Hematopoietic multipotent progenitor cell (in vitro differentiated cells): Measurements from ENCODE around the gene AKTIP. TPM values are rescaled to one million over a fixed set of nuclear protein-coding genes. Genes with fewer than 3 reads are reported as not detected.
A peak's percentile ranks its signal among the peaks of the same experiment; 100 is the strongest.
"Not testable (repeated sequence)": the region's sequence is repeated elsewhere in the genome, so short reads cannot be mapped to it uniquely, and the experiment has no call there.

Experiments
- DNase-seq, 3 donors: peaks; one replicate each; pipeline ENCODE4 v3.0.0-alpha.2; 2011 to 2015; ENCODE audit warnings: low read depth in 2 of 3, low spot score in 2 of 3
- total RNA-seq: library from RNA; depleted of rRNA; stranded (reverse); fragments of >200 nt; gene quantifications from one replicate; pipeline ENCODE4 v1.2.3, GENCODE V29; 2012

AKTIP gene
- 6.2 TPM for total RNA-seq

DNA sequence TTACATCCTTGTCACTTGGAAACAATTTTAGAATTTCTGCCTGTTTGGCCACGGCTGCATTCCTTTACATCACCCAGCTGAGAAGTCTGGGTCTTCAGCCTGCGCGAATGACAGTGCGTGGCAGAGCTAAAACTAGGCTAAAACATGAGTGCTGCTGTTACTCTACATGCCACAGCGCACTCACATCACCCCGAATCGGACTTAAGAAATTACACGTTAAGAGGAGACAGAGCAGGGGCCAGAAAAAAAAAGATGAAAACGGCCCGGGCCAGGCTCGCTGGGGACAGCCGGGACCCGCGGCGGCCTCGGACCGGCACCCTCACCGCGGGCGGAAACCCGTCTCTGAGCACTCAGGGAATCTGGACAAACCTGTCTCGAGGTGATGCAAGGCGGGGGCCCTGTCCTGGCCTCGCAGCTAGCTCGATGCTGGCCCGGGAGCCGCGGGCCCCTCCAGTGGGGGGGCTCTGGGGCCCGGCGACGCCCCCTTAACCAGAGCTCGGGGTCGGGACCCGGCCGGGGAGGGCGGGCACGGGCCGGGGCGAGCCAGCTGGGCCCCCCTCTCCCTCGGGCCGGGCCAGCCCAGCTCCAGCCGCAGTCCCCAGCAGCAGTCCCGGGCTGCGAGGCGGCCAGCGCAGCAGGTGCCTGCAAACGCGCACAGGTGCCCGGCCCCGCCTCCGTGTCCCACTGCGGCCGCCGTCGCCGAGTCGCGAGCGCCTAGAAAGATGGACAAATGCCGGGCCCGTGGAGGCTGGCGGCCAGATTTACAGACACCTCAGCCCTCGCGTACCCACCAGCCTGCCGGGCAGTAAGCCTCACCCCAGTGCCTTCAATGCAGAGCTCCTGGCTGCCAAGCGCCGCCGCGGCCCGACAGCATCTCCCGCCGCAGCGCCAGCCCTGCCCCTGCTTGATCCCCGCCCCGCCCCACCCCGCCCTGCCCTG is at the start of gene AKTIP:
AKTIP (minus strand) TSS at position 879 of the 939 bp plus-strand sequence. CDS start 2,950 bp downstream, outside the sequence.
- DNase-seq = peak in 1 of 3 donors; percentile 41

- DNase-seq = peak; percentile 24 to 83 (median 63)
Measured at GRCh38 chr16:53549970-53550690, 47.1 kb upstream of the AKTIP start.

- DNase-seq = no peak
Measured at GRCh38 chr16:53546988-53547391, 44.0 kb upstream of the AKTIP start.

DNA sequence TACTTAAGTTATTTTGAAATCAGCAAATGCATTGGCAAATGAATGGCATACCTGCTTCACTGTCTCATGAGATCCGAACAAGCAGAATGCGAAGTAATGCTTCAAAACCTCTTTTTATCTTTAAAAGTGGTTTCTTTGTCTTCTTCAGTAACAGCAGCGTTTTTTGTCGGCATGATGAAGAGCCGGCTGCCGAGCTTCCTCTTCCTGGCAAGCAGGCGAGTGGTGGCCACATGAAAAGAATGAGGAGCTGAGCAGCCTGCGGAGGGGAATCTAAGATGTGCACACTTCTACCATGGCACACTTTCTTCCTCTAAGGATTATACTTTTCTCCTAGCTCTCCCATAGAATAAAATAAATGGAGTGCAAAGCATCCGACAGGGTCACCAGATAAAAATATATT is 42.4 kb upstream of the AKTIP start:
- peak; percentile 16 to 63 (median 18) for DNase-seq

- no peak for DNase-seq
Measured at GRCh38 chr16:53542283-53542682, 39.3 kb upstream of the AKTIP start.

DNA sequence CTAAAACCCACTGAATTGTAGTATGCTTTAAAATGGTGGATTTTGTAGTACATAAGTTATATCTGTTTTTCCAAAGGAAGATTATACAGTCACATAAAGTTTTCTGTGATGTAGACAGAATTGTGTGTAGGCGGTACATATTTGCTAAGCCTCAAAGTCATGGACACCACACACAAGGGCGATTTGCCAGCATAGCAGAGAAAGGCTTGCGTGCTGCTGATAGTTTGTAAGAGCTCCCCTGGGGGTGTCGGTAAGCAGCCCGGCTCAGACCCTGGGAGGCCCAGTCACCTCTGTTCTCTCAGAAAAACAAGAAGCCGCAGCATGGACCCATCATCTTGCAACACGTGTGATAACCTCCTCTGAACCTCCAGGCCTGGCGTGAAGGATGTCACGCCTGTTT is 38.3 kb upstream of the AKTIP start:
- DNase-seq = no peak

GRCh38 chr16:53539759-53540718 is 37.0 kb upstream of the AKTIP start:
- not testable (repeated sequence) for DNase-seq

DNA sequence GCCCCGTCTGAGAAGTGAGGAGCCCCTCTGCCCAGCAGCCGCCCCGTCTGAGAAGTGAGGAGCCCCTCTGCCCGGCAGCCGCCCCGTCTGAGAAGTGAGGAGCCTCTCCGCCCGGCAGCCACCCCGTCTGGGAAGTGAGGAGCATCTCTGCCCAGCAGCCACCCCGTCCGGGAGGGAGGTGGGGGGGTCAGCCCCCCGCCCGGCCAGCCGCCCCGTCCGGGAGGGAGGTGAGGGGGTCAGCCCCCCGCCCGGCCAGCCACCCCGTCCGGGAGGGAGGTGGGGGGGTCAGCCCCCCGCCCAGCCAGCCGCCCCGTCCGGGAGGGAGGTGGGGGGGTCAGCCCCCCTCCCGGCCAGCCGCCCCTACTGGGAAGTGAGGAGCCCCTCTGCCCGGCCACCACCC is 36.3 kb upstream of the AKTIP start:
- not testable (repeated sequence) for DNase-seq

- no peak for DNase-seq
Measured at GRCh38 chr16:53537626-53538025, 34.6 kb upstream of the AKTIP start.

GRCh38 chr16:53534206-53534605 is 31.2 kb upstream of the AKTIP start:
- no peak for DNase-seq

DNA sequence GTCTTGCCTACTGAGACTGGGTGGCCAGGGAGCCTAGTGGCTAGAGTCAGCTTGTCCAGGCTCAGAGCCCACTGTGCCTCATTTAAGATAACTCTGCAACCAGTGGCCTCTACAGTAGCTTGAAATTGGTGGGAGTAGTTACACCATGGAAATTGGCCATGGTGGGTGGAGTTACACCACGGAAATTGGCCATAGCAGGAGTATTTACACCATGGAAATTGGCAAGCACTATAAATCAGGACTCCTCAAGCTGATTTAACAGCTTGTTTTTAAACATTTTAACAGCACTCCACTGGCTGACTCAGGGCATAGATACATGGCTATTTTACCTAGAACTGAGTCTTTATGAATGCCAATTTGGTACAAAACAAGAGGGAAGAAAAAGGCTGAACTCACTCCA is 27.7 kb upstream of the AKTIP start:
- no peak for DNase-seq

DNA sequence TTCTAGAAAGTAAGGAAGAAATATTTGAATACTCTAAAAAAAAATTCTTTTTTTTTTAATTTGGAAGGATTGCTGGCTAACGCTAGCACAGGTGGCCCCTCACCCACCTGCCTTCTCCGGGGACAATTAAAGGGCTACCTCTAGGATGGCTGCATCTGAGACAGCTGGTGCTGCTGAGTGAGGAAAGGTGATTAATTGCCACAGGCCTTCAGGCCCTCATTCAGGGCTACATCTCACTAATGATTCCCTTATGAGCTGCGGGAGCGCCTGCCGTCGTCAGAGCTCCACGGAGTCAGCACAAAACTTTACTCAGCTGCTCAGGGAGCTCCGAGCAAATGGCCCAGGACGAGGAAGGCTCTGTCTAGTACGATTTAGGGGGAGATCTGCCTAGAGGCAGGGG is 27.0 kb upstream of the AKTIP start:
- DNase-seq = no peak

GRCh38 chr16:53529513-53529912 is 26.5 kb upstream of the AKTIP start:
- no peak for DNase-seq

GRCh38 chr16:53528797-53529196 is 25.8 kb upstream of the AKTIP start:
- DNase-seq = no peak

DNA sequence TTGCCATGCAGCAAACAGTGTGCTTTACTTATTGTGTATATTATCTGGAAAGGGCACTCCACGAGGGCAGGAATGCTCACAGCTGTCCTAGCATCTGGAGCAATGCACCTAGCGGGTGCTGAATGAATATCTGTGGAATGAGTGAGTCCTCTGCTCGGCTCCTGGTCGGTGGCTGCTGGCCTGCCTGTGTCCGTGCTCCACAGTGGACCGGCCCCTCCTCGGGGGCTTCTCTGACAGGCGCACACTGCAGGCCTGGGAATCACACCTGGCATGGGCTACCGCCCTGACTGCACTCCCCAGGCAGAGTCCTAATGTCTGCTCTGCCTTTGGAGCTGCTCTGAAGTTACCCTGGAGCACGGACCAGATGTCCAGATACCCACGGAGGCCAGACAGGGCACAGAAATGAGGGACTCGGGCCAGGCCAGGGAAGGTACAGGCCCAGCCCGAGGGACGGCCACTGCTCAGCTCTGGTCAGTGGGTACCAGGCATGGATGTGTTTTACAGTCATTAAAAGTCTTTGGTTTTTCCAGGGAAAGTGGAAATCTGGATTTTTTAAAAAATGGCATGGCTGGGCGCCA is 21.1 kb upstream of the AKTIP start:
- DNase-seq = no peak

DNA sequence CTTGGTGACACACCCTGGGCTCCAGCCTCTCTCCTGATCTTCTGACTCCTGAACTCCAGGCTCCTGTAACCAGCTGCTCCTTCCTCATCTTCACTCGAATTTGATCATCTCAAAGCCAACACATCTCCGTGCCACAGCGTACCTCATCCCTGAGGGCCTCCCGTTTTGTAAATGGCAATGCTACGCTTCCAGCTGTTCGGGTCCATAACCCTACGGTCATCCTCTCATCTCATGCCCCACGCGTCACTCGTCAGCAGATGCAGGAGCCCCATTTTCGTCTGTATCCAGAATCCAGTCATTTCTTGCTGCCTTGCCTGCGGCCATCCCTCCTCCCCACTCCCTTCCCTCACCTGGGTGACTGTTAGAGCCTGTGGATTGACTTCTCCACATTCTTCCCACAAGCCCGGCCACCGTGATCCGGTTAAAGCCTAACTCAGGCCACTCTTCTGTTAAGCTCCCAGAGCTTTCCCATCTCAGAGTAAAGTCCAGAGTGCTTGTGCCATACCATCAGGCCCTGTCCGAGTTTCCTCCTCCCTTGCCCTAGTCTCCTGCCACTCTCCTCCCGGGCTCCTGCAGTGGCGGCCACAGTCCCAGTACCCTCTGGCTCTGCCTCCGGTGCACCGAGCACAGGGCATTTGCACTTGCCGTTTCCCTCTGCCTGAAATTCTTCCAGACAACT is 20.3 kb upstream of the AKTIP start:
- no peak for DNase-seq

- no peak for DNase-seq
Measured at GRCh38 chr16:53519417-53520091, 16.5 kb upstream of the AKTIP start.

GRCh38 chr16:53518550-53519416 is 15.8 kb upstream of the AKTIP start:
- DNase-seq = peak; percentile 50 to 93 (median 76)
